GM18517 (cell line): ENCODE data around the gene SAYSD1.

Source experiments
- ATAC-seq: cut with Tn5 transposase; IDR thresholded peaks from one replicate; pipeline ENCODE4 v1.9.1; 2021; ENCODE audit warnings: mild to moderate bottlenecking, moderate library complexity; ENCODE audit not compliant: unreplicated experiment

SAYSD1 gene

DNA sequence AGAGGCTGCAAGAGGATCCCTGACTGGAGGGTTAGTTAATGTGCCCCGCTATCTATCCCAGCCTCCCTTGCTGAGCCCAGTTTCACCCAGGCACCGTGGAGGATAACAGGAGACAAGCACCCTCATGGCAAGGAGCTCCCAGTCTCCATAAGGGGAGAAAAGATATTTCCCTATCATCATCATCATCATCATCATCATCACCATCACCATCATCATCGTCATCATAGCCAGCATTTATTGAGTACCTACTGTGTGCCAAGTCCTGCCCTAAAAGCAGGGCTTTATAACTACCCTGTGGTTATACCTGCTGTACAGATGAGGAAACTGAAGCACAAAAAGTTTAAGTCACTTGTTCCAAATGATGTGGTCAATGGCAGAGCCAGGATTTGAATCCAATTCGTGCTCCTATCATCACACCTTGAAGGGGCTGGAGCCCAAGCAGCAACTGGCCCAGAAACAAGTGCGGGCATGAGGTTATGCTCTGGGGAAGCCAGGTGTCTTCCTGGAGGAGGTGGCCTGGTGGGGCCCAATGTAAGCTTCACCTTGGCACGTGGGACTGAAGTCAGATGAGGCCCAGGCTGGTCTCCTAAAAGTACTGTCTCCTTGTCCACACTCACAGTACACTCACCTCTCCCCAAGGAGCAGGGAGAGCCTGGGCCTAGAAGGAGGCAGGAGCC, 56.4 kb downstream of the SAYSD1 start:
- ATAC-seq: no peak

DNA sequence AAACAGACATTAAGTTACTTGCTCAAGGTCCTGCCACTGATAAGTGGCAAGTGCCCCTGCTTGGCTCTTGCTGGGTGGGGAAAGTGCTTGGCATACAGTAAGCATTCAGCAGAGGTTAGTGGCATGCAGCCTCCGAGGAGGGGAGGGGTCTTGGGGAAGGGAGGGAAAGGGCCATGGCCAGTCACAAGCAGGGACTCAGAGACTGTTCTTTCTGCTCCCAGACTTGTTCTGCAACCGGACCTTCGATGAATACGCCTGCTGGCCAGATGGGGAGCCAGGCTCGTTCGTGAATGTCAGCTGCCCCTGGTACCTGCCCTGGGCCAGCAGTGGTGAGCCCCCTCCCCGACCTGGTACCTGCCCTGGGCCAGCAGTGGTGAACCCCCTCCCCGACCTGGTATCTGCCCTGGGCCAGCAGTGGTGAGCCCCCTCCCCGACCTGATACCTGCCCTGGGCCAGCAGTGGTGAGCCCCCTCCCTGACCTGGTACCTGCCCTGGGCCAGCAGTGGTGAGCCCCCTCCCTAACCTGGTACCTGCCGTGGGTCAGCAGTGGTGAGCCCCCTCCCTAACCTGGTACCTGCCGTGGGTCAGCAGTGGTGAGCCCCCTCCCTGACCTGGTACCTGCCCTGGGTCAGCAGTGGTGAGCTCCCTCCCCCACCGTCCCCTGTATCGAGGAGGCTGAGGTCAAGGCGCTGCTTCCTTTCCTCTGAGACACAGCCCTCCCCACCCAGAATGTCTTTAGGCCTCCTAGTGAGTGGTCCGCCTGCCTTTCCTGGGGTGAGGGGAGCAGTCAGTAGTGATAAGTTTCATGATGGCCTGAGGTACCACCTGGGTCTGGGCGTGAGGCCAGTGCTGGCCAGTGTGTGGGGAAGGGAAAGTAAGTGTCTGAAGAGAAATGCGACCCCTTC, 57.5 kb downstream of the SAYSD1 start:
- no peak for ATAC-seq

- ATAC-seq: no peak
Measured at GRCh38 chr6:39056681-39057080, 58.3 kb downstream of the SAYSD1 start.

DNA sequence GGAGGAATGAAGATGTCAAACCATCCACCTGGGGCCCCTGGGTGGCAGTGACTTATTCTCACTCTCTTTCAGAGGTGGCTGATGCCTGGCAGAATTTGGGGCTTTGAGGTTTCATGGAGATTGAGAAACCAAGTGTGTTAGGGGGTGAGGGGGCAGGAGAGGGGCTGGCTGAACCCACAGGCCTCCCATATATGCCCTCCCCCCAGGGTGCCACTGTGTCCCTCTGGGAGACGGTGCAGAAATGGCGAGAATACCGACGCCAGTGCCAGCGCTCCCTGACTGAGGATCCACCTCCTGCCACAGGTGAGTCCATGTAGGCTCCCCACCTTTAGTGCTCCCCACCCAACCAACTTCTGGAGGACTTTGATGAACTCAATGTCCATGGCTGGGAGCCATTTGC, 58.8 kb downstream of the SAYSD1 start:
- ATAC-seq: no peak

- no peak for ATAC-seq
Measured at GRCh38 chr6:39055661-39056060, 59.3 kb downstream of the SAYSD1 start.

- no peak for ATAC-seq
Measured at GRCh38 chr6:39054577-39055142, 60.3 kb downstream of the SAYSD1 start.
